CMK (cell line): ENCODE measurements around the gene LMAN1.

ENCODE experiments used
- DNase-seq: peaks from one replicate; pipeline ENCODE4 v3.0.0-alpha.2; 2010; ENCODE audit warnings: low read depth

LMAN1 gene

GRCh38 chr18:59360381-59360780 lies 1.3 kb upstream of the LMAN1 start:
- no peak for DNase-seq

- no peak for DNase-seq
Observed at GRCh38 chr18:59359576-59359952, 499 bp upstream of the LMAN1 start.

GRCh38 chr18:59358414-59358711 lies 702 bp downstream of the LMAN1 start:
- no peak for DNase-seq

- DNase-seq = no peak
Observed at GRCh38 chr18:59357928-59358327, 1.1 kb downstream of the LMAN1 start.

- no peak for DNase-seq
Observed at GRCh38 chr18:59354731-59355130, 4.3 kb downstream of the LMAN1 start.

GRCh38 chr18:59353079-59353680 lies 5.9 kb downstream of the LMAN1 start:
- DNase-seq = no peak

DNA sequence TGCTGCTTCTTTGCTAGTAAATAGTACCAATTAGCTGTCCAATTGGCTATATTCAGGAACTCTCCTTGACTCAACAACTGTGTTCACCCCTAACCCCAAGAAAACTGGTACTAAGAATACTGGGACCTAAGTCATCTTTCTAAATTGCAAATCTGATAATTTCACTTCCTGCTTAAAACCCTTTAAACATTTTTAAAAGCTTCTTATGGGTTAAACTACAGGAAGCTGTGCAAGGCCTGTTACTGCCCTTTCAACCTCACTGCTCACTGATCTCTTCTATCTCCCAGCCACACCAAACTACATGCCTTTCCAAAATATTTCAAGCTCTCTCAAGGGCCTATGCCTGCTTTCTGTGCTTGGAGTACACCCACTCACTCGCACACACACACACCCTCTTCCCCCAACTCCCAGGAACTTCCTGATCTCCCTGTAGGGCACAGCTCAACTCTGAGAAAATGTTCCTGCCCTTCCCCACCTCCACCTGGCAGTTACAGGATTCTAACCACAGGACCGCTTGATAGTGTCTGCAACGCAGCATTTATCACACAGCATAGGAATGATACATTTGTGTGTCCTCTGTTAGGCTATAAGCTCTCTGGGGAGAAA lies 6.7 kb downstream of the LMAN1 start:
- DNase-seq = no peak

GRCh38 chr18:59345556-59345955 lies 13.5 kb downstream of the LMAN1 start:
- DNase-seq = no peak

DNA sequence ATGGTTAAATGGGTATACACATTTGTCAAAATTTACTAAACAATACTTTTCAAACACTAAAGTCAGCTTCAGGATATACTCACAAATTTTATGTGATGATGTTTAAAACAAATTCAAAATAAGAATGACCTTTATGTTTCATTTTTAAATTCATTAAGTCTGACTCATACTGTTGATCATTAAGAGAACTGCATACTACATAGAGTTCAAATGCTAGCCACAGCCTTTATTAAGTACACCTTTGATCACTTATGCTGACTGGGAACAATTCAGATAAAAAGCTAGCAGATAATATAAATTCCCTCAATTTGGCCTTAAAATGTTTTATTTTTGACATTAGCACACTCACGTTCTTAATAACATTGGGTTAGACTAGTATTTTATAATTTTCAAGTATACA lies 14.1 kb downstream of the LMAN1 start:
- DNase-seq = no peak

GRCh38 chr18:59343926-59344325 lies 15.1 kb downstream of the LMAN1 start:
- DNase-seq = no peak

DNA sequence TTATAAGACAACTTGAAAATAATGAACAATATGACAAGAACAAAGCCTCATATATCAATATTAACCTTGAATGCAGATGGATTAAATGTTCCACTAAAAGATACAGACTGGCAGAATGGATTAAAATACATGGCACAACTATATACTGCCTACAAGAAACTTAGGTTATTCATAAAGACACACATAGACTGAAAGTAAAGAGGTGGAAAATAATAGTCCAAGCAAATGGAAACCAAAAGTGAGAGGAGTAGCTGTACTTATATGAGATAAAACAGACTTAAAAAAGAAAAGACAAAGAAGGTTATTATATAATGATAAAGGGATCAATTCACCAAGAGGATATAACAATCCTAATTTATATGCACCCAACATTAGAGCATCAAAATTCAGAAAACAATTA lies 18.2 kb downstream of the LMAN1 start:
- DNase-seq = no peak

GRCh38 chr18:59340312-59340711 lies 18.8 kb downstream of the LMAN1 start:
- no peak for DNase-seq

DNA sequence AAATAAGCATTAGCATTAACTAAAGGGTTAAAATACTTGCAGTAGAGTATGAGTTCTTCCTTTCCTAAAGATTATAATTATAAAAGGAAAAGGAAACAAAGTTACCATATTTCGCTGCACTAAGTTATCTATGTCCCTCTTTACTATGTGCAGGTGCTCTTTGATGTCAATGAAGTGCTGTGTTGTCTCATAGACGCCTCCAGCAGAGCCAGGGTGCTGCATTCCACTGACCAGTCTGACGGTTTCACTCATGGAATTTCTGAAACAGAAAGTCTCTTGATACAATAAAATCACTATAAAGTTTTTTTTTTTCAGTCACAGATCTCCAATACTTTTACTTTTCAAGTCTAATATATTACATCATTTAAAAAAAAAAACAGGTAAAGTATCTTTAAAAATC lies 26.1 kb downstream of the LMAN1 start:
- no peak for DNase-seq

- DNase-seq = no peak
Observed at GRCh38 chr18:59328683-59329082, 30.4 kb downstream of the LMAN1 start.

DNA sequence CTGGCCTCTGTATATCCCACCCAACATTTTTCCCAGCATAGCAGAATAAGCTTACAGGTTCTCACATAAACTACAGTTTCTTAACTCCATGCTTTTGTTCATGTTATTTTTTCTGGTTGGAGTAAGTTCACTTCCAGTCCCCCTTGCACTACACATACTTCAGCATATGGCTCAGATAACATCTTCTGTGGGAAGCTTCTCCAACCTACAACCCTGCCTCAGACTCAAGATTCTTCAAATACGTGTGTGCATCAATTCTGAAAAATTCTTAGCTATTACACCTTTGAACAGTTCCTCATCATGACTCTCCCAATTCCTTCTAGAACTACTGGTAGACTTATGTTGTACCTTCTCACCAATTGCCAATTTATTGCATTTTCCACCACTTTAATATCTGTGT lies 33.1 kb downstream of the LMAN1 start:
- DNase-seq = no peak

DNA sequence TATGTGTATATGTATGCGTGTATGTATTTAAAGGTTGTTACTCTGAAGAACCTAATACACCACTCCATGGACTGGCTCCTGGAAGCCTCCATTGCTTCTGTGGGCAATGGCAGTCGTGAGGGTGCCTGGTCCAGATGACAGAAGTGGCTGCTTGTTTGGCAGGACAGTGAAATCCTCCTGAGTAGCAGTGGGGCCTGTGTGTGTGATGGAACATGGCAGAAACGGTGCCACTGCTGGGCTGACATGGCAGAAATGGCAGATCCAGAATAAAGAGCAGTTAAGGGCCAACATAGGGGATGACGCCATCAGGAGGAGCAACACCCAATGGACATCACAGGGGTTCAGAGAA lies 34.5 kb downstream of the LMAN1 start:
- DNase-seq = no peak

DNA sequence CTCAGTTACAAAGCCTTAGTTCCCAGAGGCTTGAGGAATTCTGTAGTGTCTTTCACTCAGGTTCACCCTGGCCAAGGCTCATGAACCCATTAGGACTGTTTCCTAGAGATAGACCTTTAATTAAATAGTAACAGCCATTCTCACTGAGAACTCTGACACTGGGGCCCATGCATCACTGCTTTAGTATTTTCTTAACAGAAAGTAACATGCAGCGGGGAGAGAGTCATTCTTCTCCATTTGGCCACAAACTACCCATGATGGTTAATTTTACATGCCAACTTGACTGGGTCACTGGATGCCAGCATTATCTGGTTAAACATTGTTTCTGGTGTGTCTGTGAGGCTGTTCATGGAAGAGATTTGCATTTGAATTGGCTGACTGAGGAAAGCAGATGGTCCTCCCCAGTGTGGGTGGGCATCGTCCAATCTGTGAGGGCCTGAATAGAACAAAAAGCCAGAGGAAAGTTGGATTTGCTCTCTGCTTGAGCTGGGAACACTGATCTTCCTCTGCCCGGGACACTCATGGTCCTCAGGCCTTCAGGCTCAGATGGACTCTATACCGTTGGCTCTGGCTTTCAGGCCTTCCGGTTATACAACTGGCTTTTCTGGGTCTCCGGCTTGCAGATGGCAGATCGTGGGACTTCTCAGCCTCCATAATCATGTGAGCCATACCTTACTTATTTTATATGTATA lies 35.0 kb downstream of the LMAN1 start:
- DNase-seq = no peak

DNA sequence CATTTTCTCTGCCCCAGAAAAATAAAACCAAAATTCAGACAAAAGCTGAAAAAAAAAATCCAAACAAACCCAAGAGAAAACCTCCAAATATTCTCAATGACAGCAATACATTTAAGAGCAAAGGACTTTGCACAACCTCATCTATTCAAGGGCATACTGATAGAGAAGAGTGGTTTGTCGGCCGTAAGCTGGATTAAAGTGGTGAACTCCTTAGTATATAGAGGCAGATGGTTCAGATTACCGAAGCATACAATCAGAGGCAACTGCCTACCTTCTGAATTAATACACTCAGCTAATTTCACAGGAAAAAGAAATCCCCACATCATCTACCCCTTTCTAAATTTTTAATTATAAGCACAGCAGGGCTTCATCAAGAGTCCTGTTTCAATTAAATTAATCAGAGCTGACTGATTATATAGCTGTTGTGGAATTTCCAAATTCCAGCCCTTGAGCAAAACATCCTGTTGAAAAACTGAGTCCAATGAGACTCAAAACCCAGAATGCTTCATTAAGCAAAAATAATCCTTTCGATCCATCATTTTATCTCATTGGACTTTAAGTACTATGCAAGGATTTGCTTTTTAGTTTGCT lies 40.5 kb downstream of the LMAN1 start, which contains the start of gene CPLX4:
TSS of gene CPLX4 (minus strand) at position 190 of the 591 bp plus-strand sequence. CDS start at position 3, 187 bp downstream.
- DNase-seq = no peak

GRCh38 chr18:59311631-59312030 lies 47.4 kb downstream of the LMAN1 start:
- DNase-seq = no peak

DNA sequence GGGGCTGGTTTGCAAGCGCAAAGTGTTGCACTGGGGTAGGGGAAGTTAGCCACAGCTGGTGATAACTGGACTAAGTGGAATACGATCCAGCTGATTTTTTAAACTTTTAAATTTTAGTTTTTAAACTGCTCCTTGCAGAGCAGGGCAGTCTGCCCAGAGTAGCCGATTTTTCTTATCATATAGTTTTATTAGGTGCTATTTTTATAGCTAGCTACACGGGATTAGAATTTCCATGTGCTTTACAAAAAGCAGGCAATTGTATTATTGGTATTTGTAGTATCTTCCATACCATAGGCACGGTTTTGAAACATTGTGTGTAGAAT lies 50.2 kb downstream of the LMAN1 start:
- DNase-seq = no peak

DNA sequence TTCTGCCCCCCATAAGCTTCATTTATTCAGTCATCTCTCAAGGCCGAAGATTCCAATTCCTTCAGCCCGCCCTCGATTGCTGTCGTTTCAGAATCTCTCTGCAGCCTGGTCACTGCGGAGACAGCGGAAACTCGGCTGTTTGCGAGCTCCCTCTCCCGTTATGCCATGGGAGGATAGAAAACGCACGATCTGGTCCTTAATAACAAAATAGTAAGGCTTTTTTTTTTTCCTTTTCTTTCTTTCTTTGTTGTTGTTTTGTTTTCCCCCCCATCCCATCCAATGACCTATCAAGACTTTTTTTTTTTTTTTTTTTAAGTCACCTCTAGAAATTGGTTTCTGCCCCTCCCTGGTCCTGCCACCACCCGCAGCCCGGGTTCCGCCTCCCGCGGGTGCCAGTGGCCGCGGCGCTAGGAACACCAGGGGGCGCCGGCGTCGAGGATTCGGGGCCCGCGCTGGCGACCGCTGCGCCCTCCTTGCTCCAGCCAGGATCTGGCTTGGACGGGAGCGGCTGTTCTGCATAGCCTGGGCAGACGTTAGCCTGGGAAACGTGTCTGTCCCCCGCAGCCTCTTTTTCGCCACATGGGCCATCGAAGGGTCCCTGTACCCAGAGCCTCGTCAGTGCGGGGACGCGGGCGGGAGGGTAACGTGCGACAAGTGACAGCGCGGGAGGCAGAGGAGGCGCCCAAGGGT lies 50.7 kb downstream of the LMAN1 start:
- peak; percentile 11 for DNase-seq

- no peak for DNase-seq
Observed at GRCh38 chr18:59306640-59307039, 52.4 kb downstream of the LMAN1 start.

DNA sequence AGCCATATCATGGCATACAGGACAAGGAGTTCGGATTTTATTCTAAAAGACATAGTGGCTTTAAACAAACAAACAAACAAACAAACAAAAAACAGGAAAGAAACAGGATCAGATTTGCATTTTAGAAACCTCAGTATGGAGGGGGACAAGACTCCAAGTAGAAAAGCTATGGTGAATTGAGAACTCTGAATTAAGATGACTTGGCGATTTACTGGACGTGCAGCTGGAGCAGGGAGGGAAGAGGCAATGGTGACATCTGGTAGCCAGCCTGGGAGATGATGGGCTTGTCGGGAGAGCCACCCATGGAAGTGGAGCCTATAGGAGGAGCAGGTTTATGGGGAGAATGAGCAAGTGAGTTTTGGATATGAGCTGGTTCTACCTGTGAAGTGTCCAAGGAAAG lies 53.8 kb downstream of the LMAN1 start:
- DNase-seq = no peak
